K562 (cell line): ENCODE data around the gene GTF3C1. TPM values are rescaled to one million over a fixed set of nuclear protein-coding genes. Genes with fewer than 3 reads are reported as not detected.

Experiments
- ATF1 ChIP-seq, 2 experiments: fragments of 450-650 bp in 1 of 2; IDR thresholded peaks; 2 replicates each; pipeline ENCODE4 v1.6.1; 2016; ENCODE audit warnings: missing compliant biosample characterization in 1 of 2, missing genetic modification characterization in 1 of 2
- CREM ChIP-seq: IDR thresholded peaks from 2 replicates; pipeline ENCODE4 v1.6.1; 2014; ENCODE audit warnings: antibody characterized with exemption, low read depth
- DACH1 ChIP-seq: fragments of 450-650 bp; IDR thresholded peaks from 2 replicates; pipeline ENCODE4 v1.6.1; 2018; ENCODE audit not compliant: partially characterized antibody
- GTF2F1 ChIP-seq: IDR thresholded peaks from 2 replicates; pipeline ENCODE4 v1.6.1; 2011; ENCODE audit warnings: low read depth, low read length, improper control_type of control experiment
- HDGF ChIP-seq: fragments of 450-650 bp; IDR thresholded peaks from 2 replicates; pipeline ENCODE4 v1.6.1; 2016
- KDM1A ChIP-seq, 2 experiments: fragments of 450-650 bp; IDR thresholded peaks; 2 replicates each; pipeline ENCODE4 v1.6.1; 2016; ENCODE audit warnings: mild to moderate bottlenecking in 2 of 2
- KDM4B ChIP-seq, 2 experiments: fragments of 450-650 bp in 1 of 2; sonication (generic) in 1 of 2; IDR thresholded peaks; 2 replicates each; pipeline ENCODE4 v1.6.1; 2016 to 2017; ENCODE audit warnings: borderline replicate concordance in 2 of 2, antibody characterized with exemption in 1 of 2, low read depth in 1 of 2, mild to moderate bottlenecking in 1 of 2
- NR2C2 ChIP-seq, 2 experiments: fragments of 200-800 bp in 1 of 2; sonication (Bioruptor generic) in 1 of 2; sonication (generic) in 1 of 2; formaldehyde crosslinking in 1 of 2; IDR thresholded peaks; 2 replicates each; pipeline versions ENCODE4 v1.6.1 to v1.8.0; 2016 to 2022; ENCODE audit warnings: mild to moderate bottlenecking in 1 of 2, missing compliant biosample characterization in 1 of 2, missing genetic modification characterization in 1 of 2, missing genetic modification reagents in 1 of 2
- NRF1 ChIP-seq, 2 experiments: fragments of 450-650 bp; IDR thresholded peaks in 1 of 2; conservative IDR thresholded peaks in 1 of 2; 2 replicates each; pipeline ENCODE4 v1.6.1; 2014; ENCODE audit warnings: mild to moderate bottlenecking in 2 of 2
- PURB ChIP-seq: sonication (generic); formaldehyde crosslinking; IDR thresholded peaks from 2 replicates; pipeline ENCODE4 v1.9.0; 2021; ENCODE audit warnings: low read depth, mild to moderate bottlenecking, missing genetic modification reagents
- RB1 ChIP-seq: fragments of 450-650 bp; IDR thresholded peaks from 2 replicates; pipeline ENCODE4 v1.6.1; 2017; ENCODE audit warnings: low read depth, mild to moderate bottlenecking
- RCOR1 ChIP-seq, 2 experiments: IDR thresholded peaks; 2 replicates each; pipeline ENCODE4 v1.6.1; 2012; ENCODE audit warnings: low read depth in 2 of 2, low read length in 2 of 2, borderline replicate concordance in 1 of 2, improper control_type of control experiment in 1 of 2
- TBP ChIP-seq: optimal IDR thresholded peaks from 2 replicates; pipeline ENCODE3; 2011; ENCODE audit warnings: low read depth, low read length, improper control_type of control experiment
- TOE1 ChIP-seq, 2 experiments: fragments of 450-650 bp in 1 of 2; sonication (generic) in 1 of 2; formaldehyde crosslinking in 1 of 2; IDR thresholded peaks; 2 replicates each; pipeline versions ENCODE4 v1.7.1 to v1.8.0; 2016 to 2022; ENCODE audit warnings: borderline replicate concordance in 2 of 2, mild to moderate bottlenecking in 2 of 2, antibody characterized with exemption in 1 of 2, inconsistent platforms in 1 of 2, low read depth in 1 of 2, missing genetic modification reagents in 1 of 2, moderate library complexity in 1 of 2
- TRIM24 ChIP-seq, 2 experiments: fragments of 450-650 bp; IDR thresholded peaks; 2 replicates each; pipeline ENCODE4 v1.6.1; 2016
- YBX1 ChIP-seq: fragments of 450-650 bp; IDR thresholded peaks from 2 replicates; pipeline ENCODE4 v1.7.1; 2016; ENCODE audit warnings: mild to moderate bottlenecking
- ZBTB7A ChIP-seq: IDR thresholded peaks from 2 replicates; pipeline ENCODE4 v1.6.1; 2011; ENCODE audit warnings: low read depth, mild to moderate bottlenecking, low read length, moderate library complexity, borderline replicate concordance; ENCODE audit not compliant: control insufficient read depth
- ZNF384 ChIP-seq: IDR thresholded peaks from 2 replicates; pipeline ENCODE4 v1.6.1; 2012; ENCODE audit warnings: low read depth, low read length, improper control_type of control experiment
- ZNF586 ChIP-seq: fragments of 450-650 bp; formaldehyde crosslinking; conservative IDR thresholded peaks from 2 replicates; pipeline ENCODE4 v1.4.0; 2020; ENCODE audit warnings: mild to moderate bottlenecking, moderate library complexity
- ZNF695 ChIP-seq: fragments of 450-650 bp; formaldehyde crosslinking; IDR thresholded peaks from 2 replicates; pipeline ENCODE4 v1.4.0; 2020; ENCODE audit warnings: mild to moderate bottlenecking, moderate library complexity
- polyA plus RNA-seq, 8 experiments: library from polyadenylated mRNA; depleted of rRNA in 4 of 8; stranded (reverse) in 5 of 8; unstranded in 3 of 8; fragments of >200 nt; fragmentation: Nextera tagmentation in 2 of 8; fragmentation: Illumina TruSeq in 1 of 8; extraction: Ambion mirVana in 2 of 8; extraction: Trizol in 1 of 8; gene quantifications; 2 replicates each; pipeline versions ENCODE4 v1.2.1 to v1.2.3, GENCODE V29; 2011 to 2014; ENCODE audit warnings: inconsistent platforms in 1 of 8, missing spikeins in 1 of 8
- total RNA-seq, 7 experiments: library from RNA; depleted of rRNA in 6 of 7; stranded (reverse); fragments of >200 nt in 6 of 7; fragmentation: Illumina TruSeq in 2 of 7; extraction: Trizol in 2 of 7; gene quantifications; 2 replicates each; pipeline versions ENCODE4 v1.2.1 to v1.2.3, GENCODE V29; 2011 to 2021; ENCODE audit warnings: low replicate concordance in 1 of 7
- TF ChIP-seq, protein P1 (sequence below): sonication (generic); formaldehyde crosslinking; IDR thresholded peaks from 2 replicates; pipeline ENCODE4 v1.9.0; 2022; ENCODE audit warnings: mild to moderate bottlenecking, missing genetic modification reagents
- TF ChIP-seq, protein P2 (sequence below): fragments of 450-650 bp; IDR thresholded peaks from 2 replicates; pipeline ENCODE4 v1.6.1; 2016; ENCODE audit warnings: antibody characterized with exemption
- TF ChIP-seq, protein P3 (sequence below): IDR thresholded peaks from 2 replicates; pipeline ENCODE4 v1.6.1; 2014; ENCODE audit warnings: antibody characterized with exemption
- TF ChIP-seq, protein P4 (sequence below): fragments of 250-450 bp; sonication (Bioruptor Pico); IDR thresholded peaks from 2 replicates; pipeline ENCODE4 v1.4.0; 2020; ENCODE audit warnings: mild to moderate bottlenecking, moderate library complexity, borderline replicate concordance

Gene GTF3C1
- total and polyA plus RNA-seq, 9 of the 15 experiments (the other 6 are each of a cell fraction or from before 2014, with no cell fraction given) = 0.72 to 63.6 (median 30.9) TPM

DNA sequence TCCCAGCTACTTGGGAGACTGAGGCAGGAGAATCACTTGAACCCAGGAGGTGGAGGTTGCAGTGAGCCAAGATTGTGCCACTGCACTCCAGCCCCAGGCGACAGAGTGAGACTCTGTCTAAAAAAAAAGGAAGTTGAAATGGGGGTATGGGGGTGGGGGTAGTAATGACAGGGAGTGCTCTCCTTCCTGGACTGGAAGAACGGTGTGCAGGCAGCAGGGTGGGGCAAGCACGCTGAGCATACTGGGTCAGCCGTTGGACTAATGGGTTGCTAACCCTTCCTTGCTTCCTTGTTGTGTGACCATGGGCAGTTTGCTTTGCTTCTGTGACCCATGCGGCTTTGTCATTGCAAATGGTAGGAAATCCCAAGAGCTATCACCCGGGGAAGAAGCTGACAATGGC, 16.7 kb upstream of the GTF3C1 start (continued):
- TF ChIP-seq TBP = peak; percentile 10
- TF ChIP-seq, protein P1, sequence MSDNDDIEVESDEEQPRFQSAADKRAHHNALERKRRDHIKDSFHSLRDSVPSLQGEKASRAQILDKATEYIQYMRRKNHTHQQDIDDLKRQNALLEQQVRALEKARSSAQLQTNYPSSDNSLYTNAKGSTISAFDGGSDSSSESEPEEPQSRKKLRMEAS (CRISPR knock-in tag) = peak; percentile 45; the same call in 1 of the 2 replicates
- TF ChIP-seq KDM4B (IDR thresholded peaks at IDR 0.05; ENCODE audit: borderline replicate concordance in 2 of 2, low read depth in 1 of 2) = no peak
- no peak for TF ChIP-seq ZNF586 (CRISPR knock-in tag)
- TF ChIP-seq KDM1A (IDR thresholded peaks at IDR 0.05) = no peak
- TF ChIP-seq ZNF695 (CRISPR knock-in tag) = no peak
- no peak for TF ChIP-seq NR2C2 (CRISPR knock-in tag; IDR thresholded peaks at IDR 0.05)
- no peak for TF ChIP-seq NR2C2 (tag; IDR thresholded peaks at IDR 0.05)
- TF ChIP-seq RCOR1 (IDR thresholded peaks at IDR 0.05; ENCODE audit: borderline replicate concordance in 1 of 2, low read depth in 2 of 2, low read length in 2 of 2) = 0 out of 4 replicates have a peak, but pooled peaks of 1 of the 2 experiments have one; percentile 18
- TF ChIP-seq HDGF = no peak
- no peak for TF ChIP-seq YBX1
- TF ChIP-seq, protein P2, sequence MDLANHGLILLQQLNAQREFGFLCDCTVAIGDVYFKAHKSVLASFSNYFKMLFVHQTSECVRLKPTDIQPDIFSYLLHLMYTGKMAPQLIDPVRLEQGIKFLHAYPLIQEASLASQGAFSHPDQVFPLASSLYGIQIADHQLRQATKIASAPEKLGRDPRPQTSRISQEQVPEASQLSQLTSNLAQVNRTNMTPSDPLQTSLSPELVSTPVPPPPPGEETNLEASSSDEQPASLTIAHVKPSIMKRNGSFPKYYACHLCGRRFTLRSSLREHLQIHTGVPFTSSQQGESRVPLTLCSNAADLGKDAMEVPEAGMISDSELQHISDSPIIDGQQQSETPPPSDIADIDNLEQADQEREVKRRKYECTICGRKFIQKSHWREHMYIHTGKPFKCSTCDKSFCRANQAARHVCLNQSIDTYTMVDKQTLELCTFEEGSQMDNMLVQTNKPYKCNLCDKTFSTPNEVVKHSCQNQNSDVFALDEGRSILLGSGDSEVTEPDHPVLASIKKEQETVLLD = no peak
- TF ChIP-seq, protein P3, sequence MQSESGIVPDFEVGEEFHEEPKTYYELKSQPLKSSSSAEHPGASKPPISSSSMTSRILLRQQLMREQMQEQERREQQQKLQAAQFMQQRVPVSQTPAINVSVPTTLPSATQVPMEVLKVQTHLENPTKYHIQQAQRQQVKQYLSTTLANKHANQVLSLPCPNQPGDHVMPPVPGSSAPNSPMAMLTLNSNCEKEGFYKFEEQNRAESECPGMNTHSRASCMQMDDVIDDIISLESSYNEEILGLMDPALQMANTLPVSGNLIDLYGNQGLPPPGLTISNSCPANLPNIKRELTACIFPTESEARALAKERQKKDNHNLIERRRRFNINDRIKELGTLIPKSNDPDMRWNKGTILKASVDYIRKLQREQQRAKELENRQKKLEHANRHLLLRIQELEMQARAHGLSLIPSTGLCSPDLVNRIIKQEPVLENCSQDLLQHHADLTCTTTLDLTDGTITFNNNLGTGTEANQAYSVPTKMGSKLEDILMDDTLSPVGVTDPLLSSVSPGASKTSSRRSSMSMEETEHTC = no peak
- no peak for TF ChIP-seq TRIM24 (IDR thresholded peaks at IDR 0.05)
- no peak for TF ChIP-seq PURB (CRISPR knock-in tag)
- no peak for TF ChIP-seq RB1
- no peak for TF ChIP-seq GTF2F1
- TF ChIP-seq DACH1 = no peak
- TF ChIP-seq CREM = peak; percentile 35; the same call in 1 of the 2 replicates
- TF ChIP-seq NRF1 (conservative IDR thresholded peaks at IDR 0.05 in 1 of 2, IDR thresholded peaks at IDR 0.05 in 1 of 2) = peak; percentile 57 to 64
- TF ChIP-seq TOE1 (IDR thresholded peaks at IDR 0.05; ENCODE audit: borderline replicate concordance) = 0 out of 2 replicates have a peak, but pooled peaks have one; percentile 3
- no peak for TF ChIP-seq TOE1 (CRISPR knock-in tag; IDR thresholded peaks at IDR 0.05; ENCODE audit: borderline replicate concordance, low read depth)
- TF ChIP-seq, protein P4, sequence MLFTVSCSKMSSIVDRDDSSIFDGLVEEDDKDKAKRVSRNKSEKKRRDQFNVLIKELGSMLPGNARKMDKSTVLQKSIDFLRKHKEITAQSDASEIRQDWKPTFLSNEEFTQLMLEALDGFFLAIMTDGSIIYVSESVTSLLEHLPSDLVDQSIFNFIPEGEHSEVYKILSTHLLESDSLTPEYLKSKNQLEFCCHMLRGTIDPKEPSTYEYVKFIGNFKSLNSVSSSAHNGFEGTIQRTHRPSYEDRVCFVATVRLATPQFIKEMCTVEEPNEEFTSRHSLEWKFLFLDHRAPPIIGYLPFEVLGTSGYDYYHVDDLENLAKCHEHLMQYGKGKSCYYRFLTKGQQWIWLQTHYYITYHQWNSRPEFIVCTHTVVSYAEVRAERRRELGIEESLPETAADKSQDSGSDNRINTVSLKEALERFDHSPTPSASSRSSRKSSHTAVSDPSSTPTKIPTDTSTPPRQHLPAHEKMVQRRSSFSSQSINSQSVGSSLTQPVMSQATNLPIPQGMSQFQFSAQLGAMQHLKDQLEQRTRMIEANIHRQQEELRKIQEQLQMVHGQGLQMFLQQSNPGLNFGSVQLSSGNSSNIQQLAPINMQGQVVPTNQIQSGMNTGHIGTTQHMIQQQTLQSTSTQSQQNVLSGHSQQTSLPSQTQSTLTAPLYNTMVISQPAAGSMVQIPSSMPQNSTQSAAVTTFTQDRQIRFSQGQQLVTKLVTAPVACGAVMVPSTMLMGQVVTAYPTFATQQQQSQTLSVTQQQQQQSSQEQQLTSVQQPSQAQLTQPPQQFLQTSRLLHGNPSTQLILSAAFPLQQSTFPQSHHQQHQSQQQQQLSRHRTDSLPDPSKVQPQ = no peak
- no peak for TF ChIP-seq ZBTB7A
- no peak for TF ChIP-seq ATF1 (CRISPR knock-in tag; IDR thresholded peaks at IDR 0.05)
- TF ChIP-seq ATF1 (tag; IDR thresholded peaks at IDR 0.05) = 0 out of 2 replicates have a peak, but pooled peaks have one; percentile 19
- peak; percentile 73 for TF ChIP-seq ZNF384
